SK-N-SH (cell line): ENCODE results near the gene IL21R. TPM values are rescaled to one million over a fixed set of nuclear protein-coding genes. Genes with fewer than 3 reads are reported as not detected.

ENCODE experiments used
- CTCF ChIA-PET: fragments of 300-600, 350-600 bp; formaldehyde crosslinking; extraction: SDS; loops from one replicate; lab custom pipeline; 2021; lab: Yijun Ruan, JAX
- POLR2A ChIA-PET: fragments of 350-600 bp; sonication (Branson Sonifier 250); formaldehyde crosslinking; extraction: SDS; loops from one replicate; lab custom pipeline; 2020; ENCODE audit warnings: antibody characterized with exemption, inconsistent platforms; lab: Yijun Ruan, JAX
- DNase-seq: peaks from one replicate; pipeline ENCODE4 v3.0.0; 2012
- H2AFZ ChIP-seq: fragments of 200-600 bp; sonication (generic); 2 replicates; pipeline ENCODE4 v1.8.1; 2016; ENCODE audit warnings: antibody characterized with exemption, mild to moderate bottlenecking, low read depth
- H3F3A ChIP-seq: fragments of 200-600 bp; sonication (generic); replicated peaks from 2 replicates; pipeline ENCODE3; 2016; ENCODE audit warnings: antibody characterized with exemption, mild to moderate bottlenecking; ENCODE audit not compliant: insufficient read depth
- H3K27ac ChIP-seq, 2 experiments: fragments of 200-500 bp in 1 of 2; fragments of 200-600 bp in 1 of 2; sonication (Bioruptor generic) in 1 of 2; sonication (generic), shearing (Covaris generic) in 1 of 2; 2 replicates each; pipeline versions ENCODE4 v1.5.1 to v1.6.1; 2014 to 2016; ENCODE audit warnings: low read depth in 2 of 2, inconsistent platforms in 1 of 2, low read length in 1 of 2, mild to moderate bottlenecking in 1 of 2, mixed read lengths in 1 of 2
- H3K27me3 ChIP-seq: fragments of 200-600 bp; sonication (generic), shearing (Covaris generic); 2 replicates; pipeline ENCODE4 v1.6.1; 2016; ENCODE audit warnings: mixed run types; ENCODE audit not compliant: insufficient read depth
- H3K36me3 ChIP-seq, 2 experiments: fragments of 200-500 bp in 1 of 2; fragments of 200-600 bp in 1 of 2; sonication (Bioruptor generic) in 1 of 2; sonication (generic) in 1 of 2; replicated peaks in 1 of 2; 2 replicates each; pipeline versions ENCODE3 to v1.5.1; 2014 to 2016; ENCODE audit warnings: low read length in 1 of 2, mild to moderate bottlenecking in 1 of 2; ENCODE audit not compliant: insufficient read depth in 2 of 2, control insufficient read depth in 1 of 2
- H3K4me1 ChIP-seq, 2 experiments: fragments of 200-500 bp in 1 of 2; fragments of 200-600 bp in 1 of 2; sonication (Bioruptor generic) in 1 of 2; sonication (generic), shearing (Covaris generic) in 1 of 2; 2 replicates each; pipeline versions ENCODE4 v1.5.1 to v1.6.1; 2014 to 2016; ENCODE audit warnings: low read depth in 1 of 2, low read length in 1 of 2, mixed run types in 1 of 2; ENCODE audit not compliant: insufficient read depth in 2 of 2, control insufficient read depth in 1 of 2
- H3K4me2 ChIP-seq: fragments of 200-600 bp; sonication (generic), shearing (Covaris generic); 2 replicates; pipeline ENCODE4 v1.6.1; 2017; ENCODE audit warnings: mixed run types
- H3K4me3 ChIP-seq, 2 experiments: fragments of 200-500 bp in 1 of 2; fragments of 200-600 bp in 1 of 2; sonication (Bioruptor generic) in 1 of 2; sonication (generic), shearing (Covaris generic) in 1 of 2; 2 replicates each; pipeline versions ENCODE4 v1.5.1 to v1.8.1; 2014 to 2016; ENCODE audit warnings: low read depth in 2 of 2, inconsistent platforms in 1 of 2, low read length in 1 of 2, mild to moderate bottlenecking in 1 of 2, mixed read lengths in 1 of 2, moderate library complexity in 1 of 2
- H3K79me2 ChIP-seq: fragments of 200-600 bp; sonication (generic); 2 replicates; pipeline ENCODE4 v1.8.1; 2017; ENCODE audit warnings: mild to moderate bottlenecking; ENCODE audit not compliant: insufficient read depth
- H3K9ac ChIP-seq: fragments of 200-600 bp; sonication (generic); 2 replicates; pipeline ENCODE4 v1.6.1; 2017; ENCODE audit warnings: mixed run types
- H3K9me2 ChIP-seq: fragments of 200-600 bp; sonication (generic); 2 replicates; pipeline ENCODE4 v1.6.1; 2017; ENCODE audit warnings: mixed run types
- H3K9me3 ChIP-seq: fragments of 200-600 bp; sonication (generic); 2 replicates; pipeline ENCODE4 v1.6.1; 2017; ENCODE audit warnings: mixed run types, mild to moderate bottlenecking, moderate library complexity
- H4K20me1 ChIP-seq: fragments of 200-600 bp; sonication (generic); 2 replicates; pipeline ENCODE4 v1.6.1; 2017; ENCODE audit warnings: mild to moderate bottlenecking, mixed run types; ENCODE audit not compliant: insufficient read depth
- CHD2 ChIP-seq: fragments of 150-350 bp; IDR thresholded peaks from 2 replicates; pipeline ENCODE4 v1.6.1; 2018; ENCODE audit warnings: low read length; ENCODE audit not compliant: partially characterized antibody
- EP300 ChIP-seq, 2 experiments: IDR thresholded peaks; 2 replicates each; pipeline versions ENCODE4 v1.4.0 to v1.6.1; 2012; ENCODE audit warnings: borderline replicate concordance in 1 of 2, low read depth in 1 of 2, low read length in 1 of 2
- FOXM1 ChIP-seq: IDR thresholded peaks from 2 replicates; pipeline ENCODE4 v1.4.0; 2012; ENCODE audit warnings: low read depth, mild to moderate bottlenecking
- GABPA ChIP-seq: IDR thresholded peaks from 2 replicates; pipeline ENCODE4 v1.4.0; 2012; ENCODE audit warnings: low read depth, mild to moderate bottlenecking
- IRF3 ChIP-seq: fragments of 150-350 bp; IDR thresholded peaks from 2 replicates; pipeline ENCODE4 v1.6.1; 2016; ENCODE audit warnings: mild to moderate bottlenecking, low read depth, low read length
- JUND ChIP-seq: IDR thresholded peaks from 2 replicates; pipeline ENCODE4 v1.4.0; 2012
- MEF2A ChIP-seq: IDR thresholded peaks from 2 replicates; pipeline ENCODE4 v1.4.0; 2012; ENCODE audit warnings: low read depth, borderline replicate concordance
- MXI1 ChIP-seq: IDR thresholded peaks from 2 replicates; pipeline ENCODE4 v1.6.1; 2012; ENCODE audit warnings: mild to moderate bottlenecking, low read depth, low read length, improper control_type of control experiment
- NFIC ChIP-seq: IDR thresholded peaks from 2 replicates; pipeline ENCODE4 v1.4.0; 2012; ENCODE audit warnings: borderline replicate concordance
- POLR2AphosphoS5 ChIP-seq: IDR thresholded peaks from 2 replicates; pipeline ENCODE4 v1.6.1; 2012; ENCODE audit warnings: low read depth, low read length
- RFX5 ChIP-seq: IDR thresholded peaks from 2 replicates; pipeline ENCODE4 v1.6.1; 2012; ENCODE audit warnings: mild to moderate bottlenecking, improper control_type of control experiment, low read length
- RXRA ChIP-seq: IDR thresholded peaks from 2 replicates; pipeline ENCODE4 v1.4.0; 2012; ENCODE audit warnings: low read depth, mild to moderate bottlenecking, borderline replicate concordance
- USF2 ChIP-seq: fragments of 150-350 bp; IDR thresholded peaks from 2 replicates; pipeline ENCODE4 v1.6.1; 2017; ENCODE audit warnings: antibody characterized with exemption, low read length, low read depth, borderline replicate concordance
- YY1 ChIP-seq: IDR thresholded peaks from 2 replicates; pipeline ENCODE4 v1.4.0; 2012; ENCODE audit warnings: low read depth, mild to moderate bottlenecking
- WGBS: methylation state at CpG from one replicate; pipeline ENCODE4 v1.1.6; 2017; ENCODE audit warnings: low lambda C conversion rate; 5-methylcytosine and 5-hydroxymethylcytosine counted together
- polyA plus RNA-seq, 3 experiments: library from polyadenylated mRNA; depleted of rRNA; stranded (reverse); fragments of >200 nt; gene quantifications; 2 replicates each; pipeline ENCODE4 v1.2.3, GENCODE V29; 2012
- TF ChIP-seq, protein P1 (sequence below): IDR thresholded peaks from 2 replicates; pipeline ENCODE4 v1.4.0; 2012; ENCODE audit warnings: low read depth
- TF ChIP-seq, protein P2 (sequence below): fragments of 200-600 bp; sonication (generic); IDR thresholded peaks from 2 replicates; pipeline ENCODE4 v1.6.1; 2017; ENCODE audit warnings: antibody characterized with exemption, mild to moderate bottlenecking, moderate library complexity

Gene IL21R
- polyA plus RNA-seq, 1 of the 3 experiments (the other 2 are of a cell fraction): 0.13 TPM

- ChIA-PET POLR2A (no interaction called here), CTCF (interaction anchor here (1.6 kb wide), 1 partner anchor 17 kb away, joined by 6 read pairs; no protein-coding TSS in a partner anchor)
- WGBS: 61% methylated on average over 5 of the region's 5 CpGs
- H3K9me2 ChIP-seq: no peaks in the 10 kb centered on the region
- no peaks in the 10 kb centered on the region for H4K20me1 ChIP-seq
- H3K4me1 ChIP-seq: no peaks in the 10 kb centered on the region
- no peak overlapping the region for H3K27ac ChIP-seq
- peaks cover 0 to under 1% of the 10 kb centered on the region in 2 experiments for H3K36me3 ChIP-seq
- no peaks in the 10 kb centered on the region for H3K79me2 ChIP-seq
- H3K27me3 ChIP-seq: no peaks in the 10 kb centered on the region
- H3K4me2 ChIP-seq: no peak overlapping the region
- H3K9me3 ChIP-seq: peaks cover 13% of the 10 kb centered on the region
- no peak overlapping the region for H3K4me3 ChIP-seq
- no peak overlapping the region for H3K9ac ChIP-seq
- DNase-seq: no peak
- H3F3A ChIP-seq: peaks cover 17% of the 10 kb centered on the region
- TF ChIP-seq GABPA (no peak), IRF3 (no peak), RXRA (no peak), CHD2 (no peak), MEF2A (no peak), POLR2AphosphoS5 (no peak), NFIC (no peak), USF2 (no peak), MXI1 (no peak), EP300 (IDR thresholded peaks at IDR 0.05; ENCODE audit: borderline replicate concordance in 1 of 2, low read depth in 1 of 2, low read length in 1 of 2) (no peak), RFX5 (no peak), YY1 (no peak), JUND (no peak), FOXM1 (no peak)
- TF ChIP-seq, protein P1, sequence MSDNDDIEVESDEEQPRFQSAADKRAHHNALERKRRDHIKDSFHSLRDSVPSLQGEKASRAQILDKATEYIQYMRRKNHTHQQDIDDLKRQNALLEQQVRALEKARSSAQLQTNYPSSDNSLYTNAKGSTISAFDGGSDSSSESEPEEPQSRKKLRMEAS: no peak
- TF ChIP-seq, protein P2, sequence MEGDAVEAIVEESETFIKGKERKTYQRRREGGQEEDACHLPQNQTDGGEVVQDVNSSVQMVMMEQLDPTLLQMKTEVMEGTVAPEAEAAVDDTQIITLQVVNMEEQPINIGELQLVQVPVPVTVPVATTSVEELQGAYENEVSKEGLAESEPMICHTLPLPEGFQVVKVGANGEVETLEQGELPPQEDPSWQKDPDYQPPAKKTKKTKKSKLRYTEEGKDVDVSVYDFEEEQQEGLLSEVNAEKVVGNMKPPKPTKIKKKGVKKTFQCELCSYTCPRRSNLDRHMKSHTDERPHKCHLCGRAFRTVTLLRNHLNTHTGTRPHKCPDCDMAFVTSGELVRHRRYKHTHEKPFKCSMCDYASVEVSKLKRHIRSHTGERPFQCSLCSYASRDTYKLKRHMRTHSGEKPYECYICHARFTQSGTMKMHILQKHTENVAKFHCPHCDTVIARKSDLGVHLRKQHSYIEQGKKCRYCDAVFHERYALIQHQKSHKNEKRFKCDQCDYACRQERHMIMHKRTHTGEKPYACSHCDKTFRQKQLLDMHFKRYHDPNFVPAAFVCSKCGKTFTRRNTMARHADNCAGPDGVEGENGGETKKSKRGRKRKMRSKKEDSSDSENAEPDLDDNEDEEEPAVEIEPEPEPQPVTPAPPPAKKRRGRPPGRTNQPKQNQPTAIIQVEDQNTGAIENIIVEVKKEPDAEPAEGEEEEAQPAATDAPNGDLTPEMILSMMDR: no peak
- no peak overlapping the region for H2AFZ ChIP-seq
These were observed 25.6 kb downstream of the IL21R start for GRCh38 chr16:27427538-27427937.
